Neural progenitor cell (in vitro differentiated cells): ENCODE measurements around the gene ASMT.

ENCODE experiments used
- CTCF ChIP-seq: fragments of 200-600 bp; sonication (generic); IDR thresholded peaks from 2 replicates; pipeline ENCODE4 v1.5.1; 2017; ENCODE audit warnings: antibody characterized with exemption, mild to moderate bottlenecking
- EZH2 ChIP-seq: fragments of 200-600 bp; sonication (generic); IDR thresholded peaks from 2 replicates; pipeline ENCODE4 v1.6.1; 2017; ENCODE audit warnings: antibody characterized with exemption, mild to moderate bottlenecking, moderate library complexity

DNA sequence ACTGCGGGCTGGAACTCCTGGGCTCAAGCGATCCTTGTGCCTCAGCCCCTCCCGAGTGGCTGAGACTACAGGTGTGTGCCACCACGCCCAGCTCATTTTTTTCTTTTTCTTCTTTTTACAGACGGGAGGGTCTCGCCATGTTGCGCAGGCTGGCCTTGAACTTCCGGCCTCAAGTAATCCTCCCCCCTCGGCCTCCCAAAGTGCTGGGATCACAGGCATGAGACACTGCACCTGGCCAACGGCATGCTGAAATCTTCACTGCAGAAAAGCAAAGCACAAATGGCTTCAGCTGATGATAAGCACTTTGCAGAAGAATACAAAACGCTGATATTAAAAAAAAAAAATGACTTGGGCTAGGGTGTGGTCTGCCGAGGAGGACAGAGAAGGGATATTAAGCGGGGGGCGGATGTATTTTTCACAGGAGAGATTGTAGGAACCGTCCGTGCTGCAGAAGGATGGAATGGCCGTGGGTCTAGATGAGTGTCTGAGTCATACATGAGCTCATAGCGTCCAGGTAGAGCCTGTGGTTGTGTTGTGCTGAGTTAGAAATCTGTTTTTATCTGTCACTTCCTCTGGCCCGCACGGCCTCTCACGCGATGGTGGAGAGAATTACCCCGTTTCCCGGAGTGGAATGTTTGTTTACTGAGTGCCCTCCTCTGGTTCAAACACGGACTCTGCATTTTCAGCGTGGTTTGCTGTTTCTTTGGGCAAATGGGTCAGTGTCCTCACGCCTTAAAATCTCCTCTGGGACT, 32.0 kb upstream of the ASMT start:
- TF ChIP-seq CTCF (no peak), EZH2 (no peak)
